Peyer's patch (tissue), 4 donors: ENCODE measurements around the gene LANCL3.

Experiments used
- POLR2A ChIP-seq, 2 donors: fragments of 450-650 bp; IDR thresholded peaks; one replicate each; pipeline ENCODE4 v1.5.1; 2017; ENCODE audit warnings: antibody characterized with exemption in 2 of 2, mild to moderate bottlenecking in 2 of 2, moderate library complexity in 2 of 2
- TF ChIP-seq, protein P1 (sequence below), 6 experiments: fragments of 450-650 bp in 4 of 6; fragments of 200-600 bp in 2 of 6; sonication (generic) in 1 of 6; IDR thresholded peaks; one replicate each; pipeline ENCODE4 v1.5.1; 2017 to 2019; ENCODE audit warnings: antibody characterized with exemption in 6 of 6, mild to moderate bottlenecking in 3 of 6, moderate library complexity in 1 of 6

GRCh38 chrX:37613933-37614332 lies 42.5 kb downstream of the LANCL3 start:
- TF ChIP-seq, protein P1, sequence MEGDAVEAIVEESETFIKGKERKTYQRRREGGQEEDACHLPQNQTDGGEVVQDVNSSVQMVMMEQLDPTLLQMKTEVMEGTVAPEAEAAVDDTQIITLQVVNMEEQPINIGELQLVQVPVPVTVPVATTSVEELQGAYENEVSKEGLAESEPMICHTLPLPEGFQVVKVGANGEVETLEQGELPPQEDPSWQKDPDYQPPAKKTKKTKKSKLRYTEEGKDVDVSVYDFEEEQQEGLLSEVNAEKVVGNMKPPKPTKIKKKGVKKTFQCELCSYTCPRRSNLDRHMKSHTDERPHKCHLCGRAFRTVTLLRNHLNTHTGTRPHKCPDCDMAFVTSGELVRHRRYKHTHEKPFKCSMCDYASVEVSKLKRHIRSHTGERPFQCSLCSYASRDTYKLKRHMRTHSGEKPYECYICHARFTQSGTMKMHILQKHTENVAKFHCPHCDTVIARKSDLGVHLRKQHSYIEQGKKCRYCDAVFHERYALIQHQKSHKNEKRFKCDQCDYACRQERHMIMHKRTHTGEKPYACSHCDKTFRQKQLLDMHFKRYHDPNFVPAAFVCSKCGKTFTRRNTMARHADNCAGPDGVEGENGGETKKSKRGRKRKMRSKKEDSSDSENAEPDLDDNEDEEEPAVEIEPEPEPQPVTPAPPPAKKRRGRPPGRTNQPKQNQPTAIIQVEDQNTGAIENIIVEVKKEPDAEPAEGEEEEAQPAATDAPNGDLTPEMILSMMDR (IDR thresholded peaks at IDR 0.05) = no peak
- TF ChIP-seq POLR2A (IDR thresholded peaks at IDR 0.05) = no peak
